Measurements from ENCODE around the gene MYH8. TPM values are rescaled to one million over a fixed set of nuclear protein-coding genes. Genes with fewer than 3 reads are reported as not detected.

The MYH8 gene
- total and polyA plus RNA-seq, 2 donors (not counting 1 experiment from before 2014, with no cell fraction given), result not detected

DNA sequence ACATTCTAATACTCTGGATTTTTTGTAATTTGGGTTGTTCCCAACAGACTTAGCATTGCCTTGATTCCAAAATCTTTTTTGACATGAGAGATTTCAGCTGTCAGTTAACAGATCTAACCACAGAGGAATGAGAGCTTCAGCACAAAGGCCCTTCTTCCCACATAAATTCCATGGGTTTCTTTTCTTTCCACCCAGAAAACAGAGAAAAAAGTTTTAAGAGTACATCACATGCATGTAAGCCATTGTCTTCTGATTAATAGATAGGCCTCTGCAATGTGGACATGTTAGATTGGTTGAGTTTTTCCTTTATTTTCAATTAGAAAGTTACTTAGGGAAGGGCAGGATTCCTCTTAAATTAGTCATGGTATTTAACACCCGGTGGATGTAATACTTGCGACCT is 939 bp downstream of the MYH8 start:
- H3K9ac ChIP-seq (ENCODE audit: insufficient read depth, low read length), result no peak overlapping the region

GRCh38 chr17:10417431-10417830 is 4.3 kb downstream of the MYH8 start:
- H4K20me1 ChIP-seq (ENCODE audit: control insufficient read depth, extremely low read depth, insufficient read depth, low read length), result no peaks in the 10 kb centered on the region
- H3K27ac ChIP-seq (ENCODE audit: insufficient read depth, low read length), result no peak overlapping the region
- H3K9ac ChIP-seq (ENCODE audit: insufficient read depth, low read length), result no peak overlapping the region
- DNase-seq (ENCODE audit: low read depth in 2 of 2), result no peak
- H3K79me2 ChIP-seq (ENCODE audit: control insufficient read depth, insufficient read depth, low read length), result no peaks in the 10 kb centered on the region
- H3K4me1 ChIP-seq (ENCODE audit: control insufficient read depth, extremely low read depth, insufficient read depth, low read length), result no peaks in the 10 kb centered on the region
- H3K36me3 ChIP-seq (ENCODE audit: control insufficient read depth, insufficient read depth, low read length), result no peaks in the 10 kb centered on the region
- no peak for TF ChIP-seq EZH2 (IDR thresholded peaks at IDR 0.05; ENCODE audit: low read length, missing control alignments)
- TF ChIP-seq CTCF (conservative IDR thresholded peaks at IDR 0.05 in 1 of 2, IDR thresholded peaks at IDR 0.05 in 1 of 2; ENCODE audit: low read depth in 1 of 2, low read length in 2 of 2), result no peak
- no peak overlapping the region for H3K4me2 ChIP-seq (ENCODE audit: extremely low read depth, insufficient read depth, low read length)
- no peaks in the 10 kb centered on the region for H3K9me3 ChIP-seq (ENCODE audit: control insufficient read depth, insufficient read depth, low read depth, low read length)
- H3K4me3 ChIP-seq (replicated peaks in 1 of 4; ENCODE audit: control extremely low read depth in 1 of 4, insufficient read depth in 1 of 4, low read depth in 3 of 4, low read length in 4 of 4), result no peak overlapping the region
- H2AFZ ChIP-seq (ENCODE audit: low read length), result no peak overlapping the region
- no peaks in the 10 kb centered on the region for H3K27me3 ChIP-seq (ENCODE audit: control insufficient read depth, insufficient read depth, low read length)

More for the DNA sequence above, 939 bp downstream of the MYH8 start:
- Histone ChIP-seq H4K20me1 (ENCODE audit: control insufficient read depth, extremely low read depth, insufficient read depth, low read length) (no peaks in the 10 kb centered on the region), H3K27me3 (ENCODE audit: control insufficient read depth, insufficient read depth, low read length) (no peaks in the 10 kb centered on the region), H3K4me2 (ENCODE audit: extremely low read depth, insufficient read depth, low read length) (no peak overlapping the region), H3K27ac (ENCODE audit: insufficient read depth, low read length) (no peak overlapping the region), H3K9me3 (ENCODE audit: control insufficient read depth, insufficient read depth, low read depth, low read length) (no peaks in the 10 kb centered on the region), H3K4me3 (replicated peaks in 1 of 4; ENCODE audit: control extremely low read depth in 1 of 4, insufficient read depth in 1 of 4, low read depth in 3 of 4, low read length in 4 of 4) (no peak overlapping the region), H2AFZ (ENCODE audit: low read length) (no peak overlapping the region), H3K79me2 (ENCODE audit: control insufficient read depth, insufficient read depth, low read length) (no peaks in the 10 kb centered on the region), H3K4me1 (ENCODE audit: control insufficient read depth, extremely low read depth, insufficient read depth, low read length) (no peaks in the 10 kb centered on the region), H3K36me3 (ENCODE audit: control insufficient read depth, insufficient read depth, low read length) (no peaks in the 10 kb centered on the region)
- TF ChIP-seq EZH2 (IDR thresholded peaks at IDR 0.05; ENCODE audit: low read length, missing control alignments) (no peak), CTCF (conservative IDR thresholded peaks at IDR 0.05 in 1 of 2, IDR thresholded peaks at IDR 0.05 in 1 of 2; ENCODE audit: low read depth in 1 of 2, low read length in 2 of 2) (no peak)
- DNase-seq (ENCODE audit: low read depth in 2 of 2), result no peak

- Histone ChIP-seq H3K4me1 (ENCODE audit: control insufficient read depth, extremely low read depth, insufficient read depth, low read length) (no peaks in the 10 kb centered on the region), H2AFZ (ENCODE audit: low read length) (no peak overlapping the region), H4K20me1 (ENCODE audit: control insufficient read depth, extremely low read depth, insufficient read depth, low read length) (no peaks in the 10 kb centered on the region), H3K27me3 (ENCODE audit: control insufficient read depth, insufficient read depth, low read length) (no peaks in the 10 kb centered on the region), H3K36me3 (ENCODE audit: control insufficient read depth, insufficient read depth, low read length) (no peaks in the 10 kb centered on the region), H3K9me3 (ENCODE audit: control insufficient read depth, insufficient read depth, low read depth, low read length) (no peaks in the 10 kb centered on the region), H3K79me2 (ENCODE audit: control insufficient read depth, insufficient read depth, low read length) (no peaks in the 10 kb centered on the region), H3K9ac (ENCODE audit: insufficient read depth, low read length) (no peak overlapping the region), H3K4me2 (ENCODE audit: extremely low read depth, insufficient read depth, low read length) (no peak overlapping the region), H3K27ac (ENCODE audit: insufficient read depth, low read length) (no peak overlapping the region), H3K4me3 (replicated peaks in 1 of 4; ENCODE audit: control extremely low read depth in 1 of 4, insufficient read depth in 1 of 4, low read depth in 3 of 4, low read length in 4 of 4) (no peak overlapping the region)
- no peak for DNase-seq (ENCODE audit: low read depth in 2 of 2)
- TF ChIP-seq EZH2 (IDR thresholded peaks at IDR 0.05; ENCODE audit: low read length, missing control alignments), result no peak
- TF ChIP-seq CTCF (conservative IDR thresholded peaks at IDR 0.05 in 1 of 2, IDR thresholded peaks at IDR 0.05 in 1 of 2; ENCODE audit: low read depth in 1 of 2, low read length in 2 of 2), result no peak
Observed at GRCh38 chr17:10415161-10415560, 6.6 kb downstream of the MYH8 start.

Data from fibroblast of lung (primary cell).